Esophagus squamous epithelium (tissue), 4 donors: Measurements from ENCODE around the gene RNF150.

Experiments
- POLR2A ChIP-seq, 4 donors: fragments of 450-650 bp; IDR thresholded peaks; one replicate each; pipeline ENCODE4 v1.6.1; 2017; ENCODE audit warnings: antibody characterized with exemption in 4 of 4, mild to moderate bottlenecking in 4 of 4, moderate library complexity in 3 of 4
- TF ChIP-seq, protein P1 (sequence below), 6 experiments: fragments of 450-650 bp in 4 of 6; fragments of 200-600 bp in 2 of 6; sonication (generic) in 2 of 6; IDR thresholded peaks; one replicate each; pipeline ENCODE4 v1.5.1; 2016 to 2019; ENCODE audit warnings: antibody characterized with exemption in 6 of 6, mild to moderate bottlenecking in 4 of 6, moderate library complexity in 4 of 6

DNA sequence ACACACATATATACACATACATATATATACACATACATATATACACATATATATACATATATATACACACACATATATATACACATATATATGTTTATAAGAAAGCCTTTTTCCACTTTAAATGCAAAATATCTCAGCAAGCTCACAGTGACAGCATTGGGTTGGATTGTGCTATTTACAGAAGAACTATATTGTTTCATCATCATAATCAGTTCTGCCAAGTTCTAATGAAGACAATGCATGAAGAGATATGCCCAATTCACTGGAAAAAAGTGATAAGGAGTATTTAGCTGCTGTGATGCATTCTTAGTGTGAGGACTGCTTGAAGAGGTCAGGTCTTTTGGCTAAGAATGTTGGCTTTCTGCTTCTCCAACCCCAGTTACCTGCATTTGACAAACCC is 54.4 kb downstream of the RNF150 start:
- TF ChIP-seq, protein P1, sequence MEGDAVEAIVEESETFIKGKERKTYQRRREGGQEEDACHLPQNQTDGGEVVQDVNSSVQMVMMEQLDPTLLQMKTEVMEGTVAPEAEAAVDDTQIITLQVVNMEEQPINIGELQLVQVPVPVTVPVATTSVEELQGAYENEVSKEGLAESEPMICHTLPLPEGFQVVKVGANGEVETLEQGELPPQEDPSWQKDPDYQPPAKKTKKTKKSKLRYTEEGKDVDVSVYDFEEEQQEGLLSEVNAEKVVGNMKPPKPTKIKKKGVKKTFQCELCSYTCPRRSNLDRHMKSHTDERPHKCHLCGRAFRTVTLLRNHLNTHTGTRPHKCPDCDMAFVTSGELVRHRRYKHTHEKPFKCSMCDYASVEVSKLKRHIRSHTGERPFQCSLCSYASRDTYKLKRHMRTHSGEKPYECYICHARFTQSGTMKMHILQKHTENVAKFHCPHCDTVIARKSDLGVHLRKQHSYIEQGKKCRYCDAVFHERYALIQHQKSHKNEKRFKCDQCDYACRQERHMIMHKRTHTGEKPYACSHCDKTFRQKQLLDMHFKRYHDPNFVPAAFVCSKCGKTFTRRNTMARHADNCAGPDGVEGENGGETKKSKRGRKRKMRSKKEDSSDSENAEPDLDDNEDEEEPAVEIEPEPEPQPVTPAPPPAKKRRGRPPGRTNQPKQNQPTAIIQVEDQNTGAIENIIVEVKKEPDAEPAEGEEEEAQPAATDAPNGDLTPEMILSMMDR (IDR thresholded peaks at IDR 0.05), result no peak
- no peak for TF ChIP-seq POLR2A (IDR thresholded peaks at IDR 0.05)
